HCT116 (cell line): Measurements from ENCODE around the gene TCEAL9. TPM values are rescaled to one million over a fixed set of nuclear protein-coding genes. Genes with fewer than 3 reads are reported as not detected.

Experiments
- ATF3 ChIP-seq: IDR thresholded peaks from 2 replicates; pipeline ENCODE4 v1.6.1; 2012
- EZH2phosphoT487 ChIP-seq: fragments of 200-600 bp; IDR thresholded peaks from 2 replicates; pipeline ENCODE4 v1.6.1; 2018; ENCODE audit warnings: antibody characterized with exemption, borderline replicate concordance
- JUND ChIP-seq: IDR thresholded peaks from 2 replicates; pipeline ENCODE4 v1.6.1; 2012
- POLR2A ChIP-seq: IDR thresholded peaks from 2 replicates; pipeline ENCODE4 v1.7.0; 2011; ENCODE audit warnings: borderline replicate concordance; ENCODE audit not compliant: insufficient read depth, insufficient read length; ENCODE audit errors: extremely low read depth
- POLR2AphosphoS5 ChIP-seq: IDR thresholded peaks from 2 replicates; pipeline ENCODE4 v1.6.1; 2011; ENCODE audit warnings: mild to moderate bottlenecking, low read depth, low read length, moderate library complexity
- RAD21 ChIP-seq: IDR thresholded peaks from 2 replicates; pipeline ENCODE4 v1.6.1; 2012; ENCODE audit warnings: low read depth, mild to moderate bottlenecking
- SIN3A ChIP-seq: IDR thresholded peaks from 2 replicates; pipeline ENCODE4 v1.6.1; 2012; ENCODE audit warnings: low read depth
- SRF ChIP-seq: IDR thresholded peaks from 2 replicates; pipeline ENCODE4 v1.6.1; 2012; ENCODE audit warnings: low read depth
- YY1 ChIP-seq: IDR thresholded peaks from 2 replicates; pipeline ENCODE4 v1.6.1; 2011; ENCODE audit warnings: low read length, low read depth, moderate library complexity, mild to moderate bottlenecking; ENCODE audit not compliant: insufficient replicate concordance; ENCODE audit errors: extremely low read depth
- total RNA-seq: library from RNA; stranded (reverse); gene quantifications from one replicate; pipeline ENCODE4 v1.2.1, GENCODE V29; 2021; ENCODE audit not compliant: unreplicated experiment
- TF ChIP-seq, protein P1 (sequence below): IDR thresholded peaks from 2 replicates; pipeline ENCODE4 v1.6.1; 2011; ENCODE audit warnings: mild to moderate bottlenecking, low read length, moderate library complexity; ENCODE audit not compliant: insufficient replicate concordance; ENCODE audit errors: extremely low read depth
- TF ChIP-seq, protein P2 (sequence below): IDR thresholded peaks from 2 replicates; pipeline ENCODE4 v1.6.1; 2012; ENCODE audit warnings: low read depth

Gene TCEAL9
- total RNA-seq, 1 experiment from 2014 or later, result 28.8 TPM

- TF ChIP-seq, protein P1, sequence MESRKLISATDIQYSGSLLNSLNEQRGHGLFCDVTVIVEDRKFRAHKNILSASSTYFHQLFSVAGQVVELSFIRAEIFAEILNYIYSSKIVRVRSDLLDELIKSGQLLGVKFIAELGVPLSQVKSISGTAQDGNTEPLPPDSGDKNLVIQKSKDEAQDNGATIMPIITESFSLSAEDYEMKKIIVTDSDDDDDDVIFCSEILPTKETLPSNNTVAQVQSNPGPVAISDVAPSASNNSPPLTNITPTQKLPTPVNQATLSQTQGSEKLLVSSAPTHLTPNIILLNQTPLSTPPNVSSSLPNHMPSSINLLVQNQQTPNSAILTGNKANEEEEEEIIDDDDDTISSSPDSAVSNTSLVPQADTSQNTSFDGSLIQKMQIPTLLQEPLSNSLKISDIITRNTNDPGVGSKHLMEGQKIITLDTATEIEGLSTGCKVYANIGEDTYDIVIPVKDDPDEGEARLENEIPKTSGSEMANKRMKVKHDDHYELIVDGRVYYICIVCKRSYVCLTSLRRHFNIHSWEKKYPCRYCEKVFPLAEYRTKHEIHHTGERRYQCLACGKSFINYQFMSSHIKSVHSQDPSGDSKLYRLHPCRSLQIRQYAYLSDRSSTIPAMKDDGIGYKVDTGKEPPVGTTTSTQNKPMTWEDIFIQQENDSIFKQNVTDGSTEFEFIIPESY, result no peak
- TF ChIP-seq RAD21, result no peak
- TF ChIP-seq SRF, result no peak
- TF ChIP-seq EZH2phosphoT487, result no peak
- TF ChIP-seq POLR2A, result no peak
- TF ChIP-seq JUND, result no peak
- TF ChIP-seq SIN3A, result no peak
- TF ChIP-seq ATF3, result no peak
- TF ChIP-seq, protein P2, sequence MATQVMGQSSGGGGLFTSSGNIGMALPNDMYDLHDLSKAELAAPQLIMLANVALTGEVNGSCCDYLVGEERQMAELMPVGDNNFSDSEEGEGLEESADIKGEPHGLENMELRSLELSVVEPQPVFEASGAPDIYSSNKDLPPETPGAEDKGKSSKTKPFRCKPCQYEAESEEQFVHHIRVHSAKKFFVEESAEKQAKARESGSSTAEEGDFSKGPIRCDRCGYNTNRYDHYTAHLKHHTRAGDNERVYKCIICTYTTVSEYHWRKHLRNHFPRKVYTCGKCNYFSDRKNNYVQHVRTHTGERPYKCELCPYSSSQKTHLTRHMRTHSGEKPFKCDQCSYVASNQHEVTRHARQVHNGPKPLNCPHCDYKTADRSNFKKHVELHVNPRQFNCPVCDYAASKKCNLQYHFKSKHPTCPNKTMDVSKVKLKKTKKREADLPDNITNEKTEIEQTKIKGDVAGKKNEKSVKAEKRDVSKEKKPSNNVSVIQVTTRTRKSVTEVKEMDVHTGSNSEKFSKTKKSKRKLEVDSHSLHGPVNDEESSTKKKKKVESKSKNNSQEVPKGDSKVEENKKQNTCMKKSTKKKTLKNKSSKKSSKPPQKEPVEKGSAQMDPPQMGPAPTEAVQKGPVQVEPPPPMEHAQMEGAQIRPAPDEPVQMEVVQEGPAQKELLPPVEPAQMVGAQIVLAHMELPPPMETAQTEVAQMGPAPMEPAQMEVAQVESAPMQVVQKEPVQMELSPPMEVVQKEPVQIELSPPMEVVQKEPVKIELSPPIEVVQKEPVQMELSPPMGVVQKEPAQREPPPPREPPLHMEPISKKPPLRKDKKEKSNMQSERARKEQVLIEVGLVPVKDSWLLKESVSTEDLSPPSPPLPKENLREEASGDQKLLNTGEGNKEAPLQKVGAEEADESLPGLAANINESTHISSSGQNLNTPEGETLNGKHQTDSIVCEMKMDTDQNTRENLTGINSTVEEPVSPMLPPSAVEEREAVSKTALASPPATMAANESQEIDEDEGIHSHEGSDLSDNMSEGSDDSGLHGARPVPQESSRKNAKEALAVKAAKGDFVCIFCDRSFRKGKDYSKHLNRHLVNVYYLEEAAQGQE, result no peak
- TF ChIP-seq POLR2AphosphoS5, result no peak
- TF ChIP-seq YY1, result no peak
Observed at GRCh38 chrX:103344606-103345005, 11.7 kb upstream of the TCEAL9 start (continued).
